Breast epithelium (tissue), 3 donors: ENCODE data around the gene PLPP1.

ENCODE experiments used
- CTCF ChIP-seq, 3 donors: fragments of 450-650 bp; IDR thresholded peaks; one replicate each; pipeline ENCODE4 v1.5.1; 2016 to 2017; ENCODE audit warnings: antibody characterized with exemption in 3 of 3, mild to moderate bottlenecking in 3 of 3, moderate library complexity in 3 of 3
- POLR2A ChIP-seq: fragments of 450-650 bp; IDR thresholded peaks from one replicate; pipeline ENCODE4 v1.6.1; 2016; ENCODE audit warnings: antibody characterized with exemption, mild to moderate bottlenecking, moderate library complexity
- POLR2AphosphoS5 ChIP-seq, 3 donors: sonication (generic); formaldehyde crosslinking; IDR thresholded peaks; one replicate each; pipeline ENCODE4 v1.6.1; 2017; ENCODE audit warnings: antibody characterized with exemption in 3 of 3

DNA sequence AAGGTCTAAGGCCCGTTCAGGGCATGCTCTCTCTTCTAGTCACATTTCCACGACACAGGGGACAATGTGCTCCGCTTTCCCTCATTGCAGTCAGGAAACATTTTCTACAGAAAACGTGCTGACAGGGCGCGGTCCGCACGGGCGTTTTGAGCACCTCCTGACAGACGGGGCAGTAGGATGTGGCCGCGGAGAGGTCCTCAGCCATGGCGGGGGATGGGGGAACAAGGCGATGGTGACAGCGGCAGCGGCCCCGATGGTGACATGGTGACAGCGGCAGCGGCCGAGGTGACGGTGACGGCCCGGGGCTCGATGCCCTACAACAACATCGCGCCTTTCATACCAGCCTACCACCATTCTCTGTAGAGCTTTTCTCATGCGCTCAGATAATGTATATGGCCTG, 4.1 kb downstream of the PLPP1 start:
- TF ChIP-seq POLR2A (no peak), CTCF (IDR thresholded peaks at IDR 0.05) (no peak), POLR2AphosphoS5 (IDR thresholded peaks at IDR 0.05) (no peak)
